GM19023 (cell line): Measurements from ENCODE around the gene TUBB2A.
"Not testable (repeated sequence)": the region's sequence is repeated elsewhere in the genome, so short reads cannot be mapped to it uniquely, and the experiment has no call there.

Source experiments
- ATAC-seq: cut with Tn5 transposase; IDR thresholded peaks from one replicate; pipeline ENCODE4 v1.9.1; 2021; ENCODE audit warnings: mild to moderate bottlenecking, moderate library complexity; ENCODE audit not compliant: unreplicated experiment

The TUBB2A gene

DNA sequence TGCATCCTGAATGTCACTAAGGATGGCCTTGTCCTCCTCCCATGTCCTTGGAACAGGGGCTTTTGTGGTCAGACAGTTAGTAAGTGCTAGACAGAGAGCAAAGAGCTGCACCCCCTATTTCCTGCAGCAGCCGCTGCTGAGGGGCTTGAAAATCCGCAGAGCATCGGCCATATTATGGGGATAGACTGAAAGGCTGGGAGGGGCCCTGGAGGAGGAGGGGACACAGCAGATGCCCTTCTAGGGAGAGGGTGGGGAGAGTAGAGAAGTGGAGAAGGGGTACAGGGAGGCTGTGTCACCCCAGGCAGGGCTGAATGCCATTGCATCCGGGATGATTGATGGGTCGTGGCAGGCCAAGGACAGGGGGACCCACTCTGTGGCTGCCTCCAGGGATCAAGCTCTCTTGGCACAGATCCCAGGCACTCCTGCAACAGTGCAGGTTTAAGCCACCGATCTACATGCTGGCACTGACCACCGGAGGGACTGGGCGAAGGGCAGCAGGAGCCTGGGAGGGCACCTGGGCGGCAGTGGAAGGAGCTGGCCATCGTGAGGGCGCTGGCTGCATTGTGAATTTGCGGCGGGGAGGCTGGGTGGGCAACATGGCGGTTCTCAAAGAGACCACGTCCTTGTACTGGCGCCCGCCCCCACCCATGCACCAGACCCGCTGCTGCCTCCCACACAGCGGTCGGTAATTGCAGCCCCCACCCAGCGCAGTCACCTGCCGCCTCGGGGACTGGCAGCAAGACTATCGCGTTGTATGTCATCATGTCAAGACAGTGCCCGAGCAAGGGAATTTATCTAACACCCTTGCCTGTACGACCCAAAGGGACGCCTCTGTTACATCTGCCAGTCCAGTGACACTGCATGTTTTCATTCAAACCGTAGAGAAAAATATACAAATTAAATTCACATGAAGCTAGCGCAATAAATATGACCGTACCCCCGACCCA, 887 bp downstream of the TUBB2A start:
- not testable (repeated sequence) for ATAC-seq

DNA sequence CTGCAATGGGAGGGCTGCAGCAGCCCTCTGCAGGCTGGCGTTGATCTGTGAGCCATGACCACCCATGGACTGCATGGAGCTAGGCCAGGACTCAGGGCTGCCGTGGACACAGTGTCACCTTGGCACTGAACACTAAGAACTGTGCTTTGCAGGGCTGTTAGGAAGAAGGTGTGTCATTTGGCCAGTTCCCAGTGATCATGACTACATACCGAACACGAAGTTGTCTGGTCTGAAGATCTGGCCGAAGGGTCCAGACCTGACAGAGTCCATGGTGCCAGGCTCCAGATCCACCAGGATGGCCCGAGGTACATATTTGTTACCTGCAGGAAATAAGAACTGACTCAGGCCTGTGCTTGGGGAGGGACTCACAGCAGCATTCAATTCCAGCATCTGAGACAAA, 1.9 kb downstream of the TUBB2A start:
- ATAC-seq: not testable (repeated sequence)

GRCh38 chr6:3152689-3153088, 4.7 kb downstream of the TUBB2A start:
- ATAC-seq: no peak

DNA sequence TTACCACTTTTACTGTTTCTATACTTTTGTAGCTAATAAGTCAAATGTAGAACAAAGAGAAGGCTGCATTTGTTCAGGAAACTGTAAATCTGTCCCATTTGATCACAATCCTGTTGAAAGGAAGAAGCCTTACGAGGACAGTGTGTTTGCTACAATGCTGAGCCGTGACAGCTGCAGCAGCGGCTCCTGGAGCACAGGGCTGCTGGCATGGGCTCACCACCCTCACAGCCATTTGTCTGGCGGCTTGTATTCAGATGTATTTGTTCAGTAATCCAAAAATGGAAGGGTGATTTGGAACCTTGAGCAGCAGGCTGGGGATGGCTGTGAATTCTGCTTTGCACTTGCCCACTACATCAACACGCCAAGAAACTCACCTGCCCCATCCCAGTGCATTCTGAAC, 5.7 kb downstream of the TUBB2A start:
- no peak for ATAC-seq

- no peak for ATAC-seq
Measured at GRCh38 chr6:3147914-3148757, 9.2 kb downstream of the TUBB2A start.

DNA sequence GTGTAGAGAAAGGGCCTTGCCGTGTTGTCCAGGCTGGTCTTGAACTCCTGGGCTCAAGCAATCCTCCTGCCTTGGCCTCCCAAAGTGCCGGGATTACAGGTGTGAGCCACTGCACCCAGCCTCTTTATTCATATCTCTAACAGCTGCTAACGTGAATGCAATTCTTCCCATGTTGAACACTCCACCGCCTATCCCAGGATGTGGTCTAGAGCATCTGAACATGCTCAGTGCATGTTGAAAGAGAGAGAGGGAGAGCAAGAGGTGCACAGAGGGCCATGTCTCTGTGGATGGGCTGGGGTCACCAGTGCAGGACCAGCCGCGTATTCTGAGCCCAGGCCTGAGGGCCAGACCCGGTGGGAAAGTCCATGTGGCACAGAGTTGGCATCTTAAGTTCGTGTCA, 12.8 kb downstream of the TUBB2A start:
- ATAC-seq: no peak

DNA sequence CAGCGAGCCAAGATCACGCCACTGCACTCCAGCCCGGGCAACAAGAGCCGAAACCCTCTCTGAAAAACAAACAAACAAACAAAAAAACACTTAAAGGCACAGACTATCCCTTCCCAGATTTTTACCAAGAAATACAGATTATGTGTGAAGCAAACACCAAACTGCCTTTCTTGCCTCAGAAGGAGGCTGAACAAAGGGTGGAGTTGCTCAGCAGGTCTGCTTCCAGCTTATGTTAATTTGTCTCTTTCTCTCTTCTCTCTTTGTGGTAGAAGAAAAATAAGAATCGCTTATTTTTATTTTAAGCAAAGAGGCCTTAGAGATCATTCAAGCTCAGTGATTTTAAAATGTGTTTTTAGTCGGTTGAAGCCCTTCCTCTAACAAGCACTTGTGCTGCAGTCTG, 14.2 kb downstream of the TUBB2A start:
- ATAC-seq: no peak

- no peak for ATAC-seq
Measured at GRCh38 chr6:3142536-3142935, 14.8 kb downstream of the TUBB2A start.

GRCh38 chr6:3140201-3140600, 17.1 kb downstream of the TUBB2A start:
- no peak for ATAC-seq

DNA sequence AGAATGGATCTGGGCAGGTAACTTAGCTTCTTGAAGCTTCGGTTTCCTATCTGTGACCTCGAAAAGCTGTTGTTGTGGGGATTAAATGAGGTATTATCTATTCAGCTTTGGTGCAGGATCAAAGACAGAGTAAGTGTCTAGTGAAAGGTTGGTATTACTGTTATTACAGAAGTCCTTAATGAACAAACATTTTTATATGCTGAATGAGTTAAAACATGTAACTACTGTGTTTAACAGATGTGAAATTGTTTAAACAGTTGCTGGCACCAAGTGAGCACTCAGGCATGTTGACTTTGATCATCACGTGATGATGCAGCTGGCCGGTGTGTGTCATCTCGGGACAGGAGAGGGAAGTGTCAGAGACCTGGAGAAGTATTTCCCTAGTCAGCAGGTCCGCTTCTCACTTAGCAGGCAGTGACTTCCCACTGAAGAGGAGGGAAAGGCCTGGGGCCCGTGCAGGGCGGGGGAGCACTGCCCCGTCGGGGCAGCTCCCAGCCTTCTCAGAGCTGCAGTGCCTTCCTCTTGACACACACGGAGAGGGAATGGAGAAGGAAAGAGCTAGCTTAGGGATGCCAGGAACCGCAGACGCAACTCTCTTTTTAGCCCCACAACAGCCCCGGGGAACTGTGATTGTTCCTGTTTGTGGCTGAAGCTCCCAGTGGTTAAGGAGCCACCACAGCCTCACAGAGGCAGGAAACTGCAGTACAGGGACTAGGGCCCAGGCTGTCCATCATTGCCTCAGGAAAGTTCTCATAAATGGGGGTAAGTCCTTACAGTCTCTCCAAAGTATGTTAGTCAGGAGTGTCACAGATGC, 18.0 kb downstream of the TUBB2A start:
- no peak for ATAC-seq

DNA sequence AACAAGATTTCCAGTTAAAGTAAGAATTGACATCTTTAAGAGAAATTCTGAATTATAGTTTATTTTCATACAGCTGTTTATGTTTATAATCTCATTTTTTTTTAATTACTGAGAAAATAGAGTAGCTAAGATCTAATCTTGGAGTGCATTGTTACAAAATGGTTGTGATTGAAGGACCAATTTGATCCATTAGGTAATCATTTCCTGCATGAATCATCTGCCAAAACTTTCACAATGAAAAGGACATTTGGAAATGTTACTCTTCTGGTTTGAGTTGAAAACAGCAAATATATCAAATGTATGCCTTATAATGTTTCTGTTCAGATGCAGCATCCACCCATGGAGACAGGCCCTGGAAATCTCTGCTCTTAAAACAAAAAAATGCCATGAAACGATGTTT, 19.0 kb downstream of the TUBB2A start:
- ATAC-seq: no peak

DNA sequence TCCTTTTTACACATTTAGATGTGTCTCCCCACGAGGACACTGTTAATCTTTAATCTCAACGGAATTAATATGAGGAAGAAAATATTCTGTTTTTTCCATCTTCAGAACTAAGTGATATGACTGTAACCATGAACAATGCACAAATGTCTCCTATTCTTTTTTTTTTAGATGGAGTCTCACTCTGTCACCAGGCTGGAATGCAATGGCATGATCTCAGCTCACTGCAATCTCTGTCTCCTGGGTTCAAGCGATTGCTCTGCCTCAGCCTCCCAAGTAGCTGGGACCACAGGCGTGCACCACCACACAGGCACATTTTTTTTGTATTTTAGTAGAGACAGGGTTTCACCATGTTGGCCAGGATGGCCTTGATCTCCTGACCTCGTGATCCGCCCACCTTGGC, 19.5 kb downstream of the TUBB2A start:
- ATAC-seq: not testable (repeated sequence)

GRCh38 chr6:3137057-3137777, 20.1 kb downstream of the TUBB2A start:
- no peak for ATAC-seq

DNA sequence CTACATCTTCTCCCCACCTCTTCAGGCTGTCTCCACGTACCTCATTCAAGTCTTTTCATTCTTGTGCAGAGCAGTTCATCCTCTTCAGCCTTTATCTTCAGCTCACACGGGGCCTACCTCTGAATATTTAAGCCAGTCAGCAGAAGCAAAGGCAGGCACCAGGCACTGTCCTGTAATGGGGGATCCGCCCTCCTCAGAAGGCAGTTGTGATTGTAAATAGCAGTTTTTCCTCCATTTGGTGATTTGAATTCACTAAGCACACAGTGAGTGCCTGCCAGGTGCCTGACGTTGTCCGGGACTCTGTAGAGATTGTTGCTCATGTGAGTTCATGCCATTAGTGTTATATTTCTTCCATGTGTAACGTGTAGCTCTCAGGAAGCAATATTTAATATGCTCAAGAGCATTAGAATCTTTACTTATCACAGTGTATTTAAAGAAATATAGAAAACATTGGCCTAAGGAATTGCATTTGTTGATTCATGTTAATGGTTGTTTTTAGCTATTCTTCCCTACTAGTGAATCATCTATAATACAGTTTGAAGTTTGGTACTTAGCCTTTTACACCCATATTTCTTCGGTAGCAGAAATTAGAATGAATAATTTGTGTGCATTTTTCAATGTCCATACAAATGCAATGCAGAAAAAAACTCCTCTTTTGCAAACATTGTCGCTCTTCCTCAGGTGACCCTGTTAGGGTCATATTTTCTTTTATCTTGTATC, 20.9 kb downstream of the TUBB2A start:
- ATAC-seq: no peak

DNA sequence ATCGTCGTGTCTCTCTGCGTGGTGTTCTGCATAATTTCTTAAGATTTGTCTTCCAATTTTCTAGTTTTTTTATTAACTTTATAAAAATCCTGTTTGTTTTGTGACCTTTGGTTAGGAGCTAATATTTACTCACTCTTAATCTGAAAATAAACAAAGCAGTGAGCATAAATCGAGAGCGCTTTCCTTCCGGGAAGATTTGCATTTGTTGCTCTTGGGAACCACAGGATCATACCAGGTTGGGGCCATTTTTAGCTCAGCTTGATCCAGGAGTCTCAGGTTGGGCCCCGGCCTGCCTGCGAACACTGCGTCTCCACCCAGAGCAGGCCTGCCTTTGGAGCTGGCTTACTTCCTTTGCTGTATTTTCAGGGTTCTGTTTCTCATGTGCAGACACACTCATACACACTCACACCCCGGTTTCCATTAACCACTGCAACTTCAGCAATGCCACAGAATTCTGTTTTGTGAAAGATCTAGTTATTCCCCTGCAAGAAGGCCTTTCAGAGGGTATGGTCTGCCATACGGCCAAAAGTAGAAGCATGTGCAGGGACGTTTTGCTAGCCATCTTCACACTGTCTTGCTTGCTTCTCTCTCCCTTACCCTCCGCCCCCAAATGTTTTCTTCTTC, 21.6 kb downstream of the TUBB2A start:
- no peak for ATAC-seq

- ATAC-seq: no peak
Measured at GRCh38 chr6:3133515-3133914, 23.8 kb downstream of the TUBB2A start.

DNA sequence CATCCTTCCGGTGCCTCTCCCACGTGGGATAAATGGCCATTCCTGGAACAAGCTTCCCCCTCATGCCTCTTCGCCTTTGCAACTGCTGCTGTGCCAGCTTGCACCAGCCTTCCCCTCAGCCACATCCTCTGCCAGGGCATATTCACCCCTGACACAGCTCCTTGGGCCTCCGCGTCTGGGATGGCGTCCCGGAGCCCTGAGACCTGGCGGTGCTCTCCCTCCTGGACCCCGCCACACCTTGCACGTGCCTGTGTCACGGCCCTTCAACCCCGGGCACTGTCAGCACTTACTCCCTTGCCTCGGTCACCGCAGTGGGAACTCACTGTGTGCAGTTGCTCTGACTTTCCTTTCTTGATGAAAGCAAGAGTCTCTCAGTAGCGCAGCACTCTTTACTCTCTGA, 25.6 kb downstream of the TUBB2A start:
- ATAC-seq: no peak

DNA sequence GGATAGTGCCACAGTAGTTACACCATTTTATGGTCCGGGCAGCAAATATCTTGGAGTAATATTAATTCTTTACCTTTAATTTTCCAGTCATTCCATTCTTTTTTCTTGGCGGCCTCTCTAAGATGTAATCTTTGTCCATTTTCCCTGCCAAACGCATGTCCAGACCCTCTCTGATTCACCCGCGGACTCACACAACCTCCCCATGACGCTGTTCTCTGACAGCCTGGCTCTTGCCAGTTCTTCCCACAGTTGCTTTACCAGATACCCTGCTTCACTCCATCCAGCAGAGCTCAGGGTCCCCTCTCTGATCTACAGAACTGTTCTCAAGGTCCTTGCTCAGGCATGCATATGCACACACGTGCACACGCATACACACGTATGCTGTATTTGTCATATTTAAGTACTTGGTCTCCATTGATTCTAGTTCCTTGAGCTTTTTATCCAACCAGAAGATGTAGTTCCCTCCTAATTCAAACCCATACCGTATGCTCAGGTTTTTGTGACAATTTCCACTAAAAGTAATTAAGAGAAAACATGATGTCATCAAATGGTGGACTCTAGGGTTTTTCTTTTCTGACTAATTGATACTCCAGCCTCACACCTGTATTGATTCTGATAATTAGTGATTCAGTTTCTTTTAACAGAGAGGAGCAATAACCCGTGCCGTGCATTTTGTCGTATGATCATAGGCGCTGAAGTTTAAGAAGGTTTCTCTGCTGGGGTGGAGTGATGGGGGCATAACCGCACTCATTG, 28.8 kb downstream of the TUBB2A start:
- no peak for ATAC-seq

DNA sequence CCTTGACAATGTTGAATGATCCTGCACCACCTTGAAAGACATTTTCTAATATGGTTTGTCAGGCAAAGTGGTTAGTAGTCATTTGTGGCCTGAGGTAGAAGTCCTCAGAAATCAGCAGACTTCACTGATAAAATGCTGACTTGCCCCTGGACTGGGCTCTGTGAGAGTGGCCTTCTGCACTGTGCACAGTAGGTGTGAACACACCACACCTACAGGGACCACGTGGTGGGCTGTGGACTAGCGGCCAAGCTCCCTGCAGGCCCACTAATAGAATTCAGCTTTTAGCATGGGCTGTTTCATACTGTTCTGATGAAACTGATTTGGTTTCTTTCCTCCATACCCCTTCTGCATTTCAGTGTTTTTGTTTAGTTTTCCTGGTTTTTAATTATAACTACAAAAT, 31.5 kb downstream of the TUBB2A start:
- ATAC-seq: no peak
